Neural cell (in vitro differentiated cells): Measurements from ENCODE around the gene FYN. TPM values are rescaled to one million over a fixed set of nuclear protein-coding genes. Genes with fewer than 3 reads are reported as not detected.

Experiments
- H2AFZ ChIP-seq: fragments of 200-600, 300-800 bp; sonication (generic), shearing (Covaris generic); 2 replicates; pipeline ENCODE4 v1.6.0; 2014; ENCODE audit warnings: low read depth, mild to moderate bottlenecking, antibody characterized with exemption, low read length, moderate library complexity
- H3F3A ChIP-seq: fragments of 200-600 bp; shearing (Covaris generic); 2 replicates; pipeline ENCODE4 v1.6.1; 2016; ENCODE audit warnings: mild to moderate bottlenecking, moderate library complexity, mixed read lengths, antibody characterized with exemption, low read length; ENCODE audit not compliant: insufficient read depth, poor library complexity, severe bottlenecking
- H3K27ac ChIP-seq: fragments of 200-600, 300-800 bp; sonication (generic), shearing (Covaris generic); 2 replicates; pipeline ENCODE4 v1.5.1; 2014; ENCODE audit warnings: mild to moderate bottlenecking, low read length, moderate library complexity
- H3K27me3 ChIP-seq: fragments of 300-800, 200-600 bp; sonication (generic), shearing (Covaris generic); 2 replicates; pipeline ENCODE4 v1.6.0; 2014; ENCODE audit warnings: mild to moderate bottlenecking, low read depth, low read length, moderate library complexity; ENCODE audit not compliant: insufficient read depth
- H3K36me3 ChIP-seq: fragments of 300-800, 200-600 bp; sonication (generic), shearing (Covaris generic); 2 replicates; pipeline ENCODE4 v1.5.1; 2014; ENCODE audit warnings: mild to moderate bottlenecking, antibody characterized with exemption, low read length, moderate library complexity; ENCODE audit not compliant: insufficient read depth
- H3K4me2 ChIP-seq: fragments of 300-800, 200-600 bp; sonication (generic), shearing (Covaris generic); 2 replicates; pipeline ENCODE4 v1.6.0; 2014; ENCODE audit warnings: mild to moderate bottlenecking, low read length
- H3K4me3 ChIP-seq: fragments of 300-800, 200-600 bp; sonication (generic), shearing (Covaris generic); 2 replicates; pipeline ENCODE4 v1.5.1; 2014; ENCODE audit warnings: mild to moderate bottlenecking, low read length, moderate library complexity
- H3K79me2 ChIP-seq: fragments of 200-600 bp; shearing (Covaris generic); replicated peaks from 2 replicates; pipeline ENCODE4 v1.6.0; 2014; ENCODE audit warnings: mild to moderate bottlenecking, low read length, moderate library complexity; ENCODE audit not compliant: insufficient read depth
- H3K9ac ChIP-seq: fragments of 300-800, 200-600 bp; sonication (generic), shearing (Covaris generic); 2 replicates; pipeline ENCODE4 v1.6.1; 2016; ENCODE audit warnings: mild to moderate bottlenecking, low read length, mixed read lengths
- H3K9me2 ChIP-seq: fragments of 200-600 bp; shearing (Covaris generic); 2 replicates; pipeline ENCODE4 v1.6.1; 2016; ENCODE audit warnings: mild to moderate bottlenecking, low read length, mixed read lengths; ENCODE audit not compliant: insufficient read depth
- H3K9me3 ChIP-seq: fragments of 200-600, 300-800 bp; sonication (generic), shearing (Covaris generic); 2 replicates; pipeline ENCODE4 v1.6.1; 2016; ENCODE audit warnings: mild to moderate bottlenecking, mixed run types, low read length, moderate library complexity, mixed read lengths
- H4K20me1 ChIP-seq: fragments of 200-600 bp; shearing (Covaris generic); 2 replicates; pipeline ENCODE4 v1.6.1; 2016; ENCODE audit warnings: mild to moderate bottlenecking, mixed run types; ENCODE audit not compliant: insufficient read depth
- EP300 ChIP-seq: fragments of 450-650 bp; conservative IDR thresholded peaks from 2 replicates; pipeline ENCODE4 v1.6.1; 2014; ENCODE audit warnings: antibody characterized with exemption, mild to moderate bottlenecking, moderate library complexity; ENCODE audit not compliant: poor library complexity, severe bottlenecking
- EZH2 ChIP-seq: fragments of 200-600, 300-800 bp; shearing (Covaris generic), sonication (generic); IDR thresholded peaks from 2 replicates; pipeline ENCODE4 v1.6.1; 2014; ENCODE audit warnings: antibody characterized with exemption, low read length, borderline replicate concordance, mild to moderate bottlenecking; ENCODE audit not compliant: insufficient read depth, poor library complexity, severe bottlenecking
- MXI1 ChIP-seq: fragments of 450-650 bp; conservative IDR thresholded peaks from 2 replicates; pipeline ENCODE4 v1.6.1; 2014; ENCODE audit warnings: antibody characterized with exemption, mild to moderate bottlenecking; ENCODE audit not compliant: poor library complexity, severe bottlenecking
- POLR2AphosphoS5 ChIP-seq: IDR thresholded peaks from 2 replicates; pipeline ENCODE4 v1.6.1; 2012
- RAD21 ChIP-seq: fragments of 450-650 bp; conservative IDR thresholded peaks from 2 replicates; pipeline ENCODE4 v1.6.1; 2014; ENCODE audit warnings: antibody characterized with exemption, mild to moderate bottlenecking, moderate library complexity
- SMC3 ChIP-seq: fragments of 450-650 bp; conservative IDR thresholded peaks from 2 replicates; pipeline ENCODE4 v1.6.1; 2014; ENCODE audit warnings: antibody characterized with exemption, mild to moderate bottlenecking, moderate library complexity; ENCODE audit not compliant: poor library complexity
- TAF1 ChIP-seq: IDR thresholded peaks from 2 replicates; pipeline ENCODE4 v1.6.1; 2012; ENCODE audit warnings: low read depth
- polyA plus RNA-seq: library from polyadenylated mRNA; depleted of rRNA; stranded (reverse); fragments of >200 nt; gene quantifications from 2 replicates; pipeline ENCODE4 v1.2.3, GENCODE V29; 2014
- TF ChIP-seq, protein P1 (sequence below): fragments of 450-650 bp; IDR thresholded peaks from 2 replicates; pipeline ENCODE4 v1.5.1; 2014; ENCODE audit warnings: antibody characterized with exemption, mild to moderate bottlenecking, moderate library complexity; ENCODE audit not compliant: poor library complexity, severe bottlenecking
- TF ChIP-seq, protein P2 (sequence below): IDR thresholded peaks from 2 replicates; pipeline ENCODE4 v1.6.1; 2012; ENCODE audit warnings: borderline replicate concordance

The FYN gene
- polyA plus RNA-seq, 1 donor from 2014 or later, result 277 TPM

DNA sequence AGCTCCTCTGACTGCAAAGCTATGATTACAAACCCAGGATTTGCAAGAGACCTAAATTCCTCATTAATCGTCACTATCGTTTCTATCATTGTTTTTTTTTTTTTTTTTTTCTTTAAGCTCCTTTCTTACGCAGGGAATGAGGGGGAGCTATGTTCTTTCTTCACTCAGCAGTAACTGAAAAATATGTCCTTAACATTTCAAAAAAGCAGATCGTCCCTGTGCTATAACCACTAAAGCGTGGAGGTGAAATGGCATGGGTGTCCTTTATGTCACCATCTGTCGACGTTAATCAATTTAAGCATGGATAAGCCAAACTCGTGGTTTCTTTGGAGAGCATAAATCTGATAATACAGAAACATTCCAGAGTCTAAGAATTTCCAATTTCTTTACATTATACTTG, 199.7 kb downstream of the FYN start:
- H4K20me1 ChIP-seq, result no peaks in the 10 kb centered on the region
- no peak overlapping the region for H2AFZ ChIP-seq
- peaks cover 4% of the 10 kb centered on the region for H3K36me3 ChIP-seq
- TF ChIP-seq EZH2 (no peak), EP300 (no peak), POLR2AphosphoS5 (no peak), SMC3 (no peak), TAF1 (no peak), MXI1 (no peak), RAD21 (no peak)
- TF ChIP-seq, protein P1, sequence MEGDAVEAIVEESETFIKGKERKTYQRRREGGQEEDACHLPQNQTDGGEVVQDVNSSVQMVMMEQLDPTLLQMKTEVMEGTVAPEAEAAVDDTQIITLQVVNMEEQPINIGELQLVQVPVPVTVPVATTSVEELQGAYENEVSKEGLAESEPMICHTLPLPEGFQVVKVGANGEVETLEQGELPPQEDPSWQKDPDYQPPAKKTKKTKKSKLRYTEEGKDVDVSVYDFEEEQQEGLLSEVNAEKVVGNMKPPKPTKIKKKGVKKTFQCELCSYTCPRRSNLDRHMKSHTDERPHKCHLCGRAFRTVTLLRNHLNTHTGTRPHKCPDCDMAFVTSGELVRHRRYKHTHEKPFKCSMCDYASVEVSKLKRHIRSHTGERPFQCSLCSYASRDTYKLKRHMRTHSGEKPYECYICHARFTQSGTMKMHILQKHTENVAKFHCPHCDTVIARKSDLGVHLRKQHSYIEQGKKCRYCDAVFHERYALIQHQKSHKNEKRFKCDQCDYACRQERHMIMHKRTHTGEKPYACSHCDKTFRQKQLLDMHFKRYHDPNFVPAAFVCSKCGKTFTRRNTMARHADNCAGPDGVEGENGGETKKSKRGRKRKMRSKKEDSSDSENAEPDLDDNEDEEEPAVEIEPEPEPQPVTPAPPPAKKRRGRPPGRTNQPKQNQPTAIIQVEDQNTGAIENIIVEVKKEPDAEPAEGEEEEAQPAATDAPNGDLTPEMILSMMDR, result no peak
- TF ChIP-seq, protein P2, sequence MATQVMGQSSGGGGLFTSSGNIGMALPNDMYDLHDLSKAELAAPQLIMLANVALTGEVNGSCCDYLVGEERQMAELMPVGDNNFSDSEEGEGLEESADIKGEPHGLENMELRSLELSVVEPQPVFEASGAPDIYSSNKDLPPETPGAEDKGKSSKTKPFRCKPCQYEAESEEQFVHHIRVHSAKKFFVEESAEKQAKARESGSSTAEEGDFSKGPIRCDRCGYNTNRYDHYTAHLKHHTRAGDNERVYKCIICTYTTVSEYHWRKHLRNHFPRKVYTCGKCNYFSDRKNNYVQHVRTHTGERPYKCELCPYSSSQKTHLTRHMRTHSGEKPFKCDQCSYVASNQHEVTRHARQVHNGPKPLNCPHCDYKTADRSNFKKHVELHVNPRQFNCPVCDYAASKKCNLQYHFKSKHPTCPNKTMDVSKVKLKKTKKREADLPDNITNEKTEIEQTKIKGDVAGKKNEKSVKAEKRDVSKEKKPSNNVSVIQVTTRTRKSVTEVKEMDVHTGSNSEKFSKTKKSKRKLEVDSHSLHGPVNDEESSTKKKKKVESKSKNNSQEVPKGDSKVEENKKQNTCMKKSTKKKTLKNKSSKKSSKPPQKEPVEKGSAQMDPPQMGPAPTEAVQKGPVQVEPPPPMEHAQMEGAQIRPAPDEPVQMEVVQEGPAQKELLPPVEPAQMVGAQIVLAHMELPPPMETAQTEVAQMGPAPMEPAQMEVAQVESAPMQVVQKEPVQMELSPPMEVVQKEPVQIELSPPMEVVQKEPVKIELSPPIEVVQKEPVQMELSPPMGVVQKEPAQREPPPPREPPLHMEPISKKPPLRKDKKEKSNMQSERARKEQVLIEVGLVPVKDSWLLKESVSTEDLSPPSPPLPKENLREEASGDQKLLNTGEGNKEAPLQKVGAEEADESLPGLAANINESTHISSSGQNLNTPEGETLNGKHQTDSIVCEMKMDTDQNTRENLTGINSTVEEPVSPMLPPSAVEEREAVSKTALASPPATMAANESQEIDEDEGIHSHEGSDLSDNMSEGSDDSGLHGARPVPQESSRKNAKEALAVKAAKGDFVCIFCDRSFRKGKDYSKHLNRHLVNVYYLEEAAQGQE, result no peak
- H3K4me3 ChIP-seq, result peak overlapping the region; percentile 27
- no peak overlapping the region for H3K4me2 ChIP-seq
- H3K9ac ChIP-seq, result peak overlapping the region; percentile 58
- no peaks in the 10 kb centered on the region for H3F3A ChIP-seq
- no peaks in the 10 kb centered on the region for H3K9me2 ChIP-seq
- no peaks in the 10 kb centered on the region for H3K9me3 ChIP-seq
- H3K27me3 ChIP-seq, result no peaks in the 10 kb centered on the region
- H3K27ac ChIP-seq, result peak overlapping the region; percentile 75
- no peaks in the 10 kb centered on the region for H3K79me2 ChIP-seq

DNA sequence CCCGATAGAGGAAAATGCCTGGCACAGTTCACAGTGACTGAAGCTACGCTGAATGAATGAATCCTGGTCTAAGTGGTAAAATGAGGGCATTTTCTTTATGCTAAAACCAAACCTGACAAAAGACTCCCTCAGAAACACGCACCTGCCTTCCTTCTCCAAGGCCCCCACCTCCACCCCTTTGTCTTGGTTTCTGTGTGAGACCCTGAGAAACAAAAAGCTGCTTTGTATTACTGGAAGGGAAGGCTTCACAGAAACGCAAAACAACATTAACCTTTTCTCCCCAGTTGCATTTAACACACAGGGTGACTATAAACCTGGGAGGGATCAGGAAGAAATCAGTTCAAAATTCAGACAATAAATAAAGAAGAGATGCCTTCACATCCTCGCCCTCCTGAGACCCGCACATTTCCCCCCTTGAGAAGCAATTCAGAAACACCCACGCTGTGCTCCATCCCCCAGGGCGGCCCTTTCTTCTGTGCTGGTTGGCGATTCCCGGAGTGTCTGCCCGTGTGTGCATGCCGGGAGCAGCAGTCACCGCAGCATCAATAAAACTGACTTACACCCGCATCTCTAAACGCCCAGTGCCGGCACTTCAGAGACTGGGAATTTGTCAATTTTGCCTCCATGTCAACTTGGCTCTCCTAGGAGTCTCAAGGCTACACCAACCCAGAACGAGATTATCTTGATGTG, 200.3 kb downstream of the FYN start:
- Histone ChIP-seq H3K27me3 (no peaks in the 10 kb centered on the region), H3K9ac (peak overlapping the region; percentile 58), H3K27ac (peak overlapping the region; percentile 75), H3K4me3 (peak overlapping the region; percentile 27), H2AFZ (peak overlapping the region; percentile 18), H3K36me3 (peaks cover 4% of the 10 kb centered on the region), H3K79me2 (no peaks in the 10 kb centered on the region), H3K9me2 (no peaks in the 10 kb centered on the region), H3K4me2 (peak overlapping the region; percentile 16), H3K9me3 (no peaks in the 10 kb centered on the region), H3F3A (peaks cover 4% of the 10 kb centered on the region), H4K20me1 (no peaks in the 10 kb centered on the region)
- TF ChIP-seq POLR2AphosphoS5, result peak; percentile 30
- TF ChIP-seq TAF1, result no peak
- no peak for TF ChIP-seq EZH2
- TF ChIP-seq MXI1, result peak; percentile 18
